ENCODE measurements around the gene FILIP1L. TPM values are rescaled to one million over a fixed set of nuclear protein-coding genes. Genes with fewer than 3 reads are reported as not detected.

FILIP1L gene
- total and polyA plus RNA-seq, 2 of the 8 experiments (the other 6 are each of a cell fraction or from before 2014, with no cell fraction given), result 0.06 to 0.09 TPM

DNA sequence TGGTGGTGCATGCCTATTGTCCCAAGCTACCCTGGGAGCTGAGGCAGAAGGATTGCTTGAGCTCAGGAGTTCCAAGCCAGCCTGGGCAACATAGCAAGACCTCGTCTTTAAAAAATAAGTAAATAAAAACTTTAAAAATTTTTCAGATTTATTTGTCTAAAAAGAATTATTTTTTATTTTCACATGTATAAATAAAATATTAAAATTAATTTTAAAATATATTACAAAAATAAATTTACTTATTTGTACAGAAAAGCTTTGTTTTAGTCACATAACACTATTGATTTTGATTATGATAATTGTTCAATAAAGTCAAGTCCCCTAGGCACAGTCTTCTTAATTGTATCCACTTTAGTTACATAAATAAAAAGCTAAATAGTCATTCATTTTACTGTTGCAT lies 85.2 kb downstream of the FILIP1L start:
- Histone ChIP-seq H2BK5ac (ENCODE audit: low read depth, low read length) (no peak overlapping the region), H3K4me3 (ENCODE audit: extremely low read depth in 1 of 4, insufficient read depth in 2 of 4, low read depth in 3 of 4, low read length in 4 of 4) (no peak overlapping the region), H2BK12ac (ENCODE audit: low read depth, low read length) (no peak overlapping the region), H3K23me2 (ENCODE audit: low read depth, low read length) (no peaks in the 10 kb centered on the region), H4K5ac (ENCODE audit: insufficient read length, low read depth, low read length) (no peak overlapping the region), H4K91ac (replicated peaks; ENCODE audit: insufficient read length, low read length) (no peak overlapping the region), H3K79me2 (ENCODE audit: control insufficient read depth in 1 of 2, insufficient read depth in 2 of 2, low read length in 2 of 2) (no peaks in the 10 kb centered on the region), H4K8ac (ENCODE audit: extremely low read depth, insufficient read depth, low read length) (no peak overlapping the region), H2BK20ac (ENCODE audit: low read length) (no peak overlapping the region), H3K4me2 (ENCODE audit: insufficient read depth in 1 of 2, low read depth in 2 of 2, low read length in 2 of 2) (no peak overlapping the region), H3K4ac (replicated peaks; ENCODE audit: insufficient read length, low read depth, low read length) (no peak overlapping the region), H3K18ac (ENCODE audit: extremely low read depth, low read length) (no peak overlapping the region), H3K23ac (ENCODE audit: insufficient read length) (no peak overlapping the region), H3K27ac (ENCODE audit: low read depth, low read length) (no peak overlapping the region), H3K14ac (ENCODE audit: insufficient read length) (no peak overlapping the region), H2BK15ac (ENCODE audit: low read length) (no peak overlapping the region), H4K20me1 (replicated peaks in 1 of 2; ENCODE audit: control insufficient read depth in 1 of 2, insufficient read depth in 2 of 2, low read length in 2 of 2) (no peaks in the 10 kb centered on the region), H2AFZ (ENCODE audit: low read length) (no peak overlapping the region), H3K36me3 (ENCODE audit: control insufficient read depth in 2 of 4, insufficient read depth in 4 of 4, low read length in 3 of 4) (no peaks in the 10 kb centered on the region), H3K9ac (replicated peaks in 1 of 4; ENCODE audit: extremely low read depth in 1 of 4, low read depth in 3 of 4, low read length in 3 of 4) (no peak overlapping the region), H3K27me3 (replicated peaks in 1 of 4; ENCODE audit: control insufficient read depth in 3 of 4, extremely low read depth in 1 of 4, insufficient read depth in 3 of 4, low read length in 3 of 4) (no peaks in the 10 kb centered on the region), H2BK120ac (replicated peaks; ENCODE audit: low read depth, low read length) (no peak overlapping the region), H2AK5ac (ENCODE audit: low read depth, low read length) (no peak overlapping the region), H3K79me1 (ENCODE audit: low read depth, low read length) (no peaks in the 10 kb centered on the region), H3K56ac (replicated peaks; ENCODE audit: insufficient read length, low read depth, low read length) (no peak overlapping the region), H3K4me1 (replicated peaks in 1 of 4; ENCODE audit: control insufficient read depth in 3 of 4, insufficient read depth in 4 of 4, low read length in 3 of 4) (peaks cover 0 to 5% (median 0%) of the 10 kb centered on the region in 4 experiments; a peak in 2 of 7 replicates), H3K9me3 (ENCODE audit: insufficient read depth in 2 of 2, low read depth in 1 of 2, low read length in 1 of 2) (no peaks in the 10 kb centered on the region)
- CTCF ChIA-PET (ENCODE audit: partially characterized antibody), result interaction anchor here (0.6 to 1.3 kb wide), 6 partner anchors 8 to 370 kb away, joined by 3 read pairs; no protein-coding TSS in a partner anchor
- FAIRE-seq (no peak), DNase-seq (ENCODE audit: low read depth in 1 of 2, low spot score in 2 of 2) (no peak)
- POLR2A ChIA-PET (ENCODE audit: partially characterized antibody), result interaction anchor here (0.6 kb wide), 1 partner anchor 197 kb away, joined by 4 read pairs; no protein-coding TSS in a partner anchor
- 95% methylated on average over 1 of the region's 1 CpG; no CpG with 5 or more reads in 1 of the 2 experiments for WGBS, 2 experiments (ENCODE audit: extremely low coverage in 1 of 2, insufficient coverage in 1 of 2, insufficient read length in 1 of 2, insufficient replicate concordance in 2 of 2, low coverage in 1 of 2, low lambda C conversion rate in 2 of 2, missing lambda C conversion rate in 1 of 2)
- no peak for TF ChIP-seq TAF7 (optimal IDR thresholded peaks at IDR 0.05; ENCODE audit: borderline replicate concordance, low read depth, low read length)
- no peak for TF ChIP-seq KDM5A (IDR thresholded peaks at IDR 0.05; ENCODE audit: low read length)
- no peak for TF ChIP-seq GTF2F1 (IDR thresholded peaks at IDR 0.05; ENCODE audit: borderline replicate concordance, low read depth, low read length)
- TF ChIP-seq, protein P1, sequence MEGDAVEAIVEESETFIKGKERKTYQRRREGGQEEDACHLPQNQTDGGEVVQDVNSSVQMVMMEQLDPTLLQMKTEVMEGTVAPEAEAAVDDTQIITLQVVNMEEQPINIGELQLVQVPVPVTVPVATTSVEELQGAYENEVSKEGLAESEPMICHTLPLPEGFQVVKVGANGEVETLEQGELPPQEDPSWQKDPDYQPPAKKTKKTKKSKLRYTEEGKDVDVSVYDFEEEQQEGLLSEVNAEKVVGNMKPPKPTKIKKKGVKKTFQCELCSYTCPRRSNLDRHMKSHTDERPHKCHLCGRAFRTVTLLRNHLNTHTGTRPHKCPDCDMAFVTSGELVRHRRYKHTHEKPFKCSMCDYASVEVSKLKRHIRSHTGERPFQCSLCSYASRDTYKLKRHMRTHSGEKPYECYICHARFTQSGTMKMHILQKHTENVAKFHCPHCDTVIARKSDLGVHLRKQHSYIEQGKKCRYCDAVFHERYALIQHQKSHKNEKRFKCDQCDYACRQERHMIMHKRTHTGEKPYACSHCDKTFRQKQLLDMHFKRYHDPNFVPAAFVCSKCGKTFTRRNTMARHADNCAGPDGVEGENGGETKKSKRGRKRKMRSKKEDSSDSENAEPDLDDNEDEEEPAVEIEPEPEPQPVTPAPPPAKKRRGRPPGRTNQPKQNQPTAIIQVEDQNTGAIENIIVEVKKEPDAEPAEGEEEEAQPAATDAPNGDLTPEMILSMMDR (IDR thresholded peaks at IDR 0.05; ENCODE audit: control extremely low read depth in 1 of 3, insufficient read depth in 1 of 3, low read depth in 1 of 3, low read length in 3 of 3), result no peak
- TF ChIP-seq PHF8 (conservative IDR thresholded peaks at IDR 0.05; ENCODE audit: low read depth, low read length), result no peak
- TF ChIP-seq, protein P2, sequence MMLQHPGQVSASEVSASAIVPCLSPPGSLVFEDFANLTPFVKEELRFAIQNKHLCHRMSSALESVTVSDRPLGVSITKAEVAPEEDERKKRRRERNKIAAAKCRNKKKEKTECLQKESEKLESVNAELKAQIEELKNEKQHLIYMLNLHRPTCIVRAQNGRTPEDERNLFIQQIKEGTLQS (IDR thresholded peaks at IDR 0.05; ENCODE audit: insufficient read depth, low read depth, low read length), result no peak
- TF ChIP-seq POU5F1 (IDR thresholded peaks at IDR 0.05; ENCODE audit: low read depth, low read length), result no peak
- no peak for TF ChIP-seq TBP (IDR thresholded peaks at IDR 0.05; ENCODE audit: low read depth, low read length)
- TF ChIP-seq CEBPB (IDR thresholded peaks at IDR 0.05; ENCODE audit: low read depth, low read length), result no peak
- TF ChIP-seq, protein P3, sequence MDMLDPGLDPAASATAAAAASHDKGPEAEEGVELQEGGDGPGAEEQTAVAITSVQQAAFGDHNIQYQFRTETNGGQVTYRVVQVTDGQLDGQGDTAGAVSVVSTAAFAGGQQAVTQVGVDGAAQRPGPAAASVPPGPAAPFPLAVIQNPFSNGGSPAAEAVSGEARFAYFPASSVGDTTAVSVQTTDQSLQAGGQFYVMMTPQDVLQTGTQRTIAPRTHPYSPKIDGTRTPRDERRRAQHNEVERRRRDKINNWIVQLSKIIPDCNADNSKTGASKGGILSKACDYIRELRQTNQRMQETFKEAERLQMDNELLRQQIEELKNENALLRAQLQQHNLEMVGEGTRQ (IDR thresholded peaks at IDR 0.05; ENCODE audit: low read length), result no peak

All from H1 (cell line).